ENCODE data around the gene RP2. TPM values are rescaled to one million over a fixed set of nuclear protein-coding genes. Genes with fewer than 3 reads are reported as not detected.

RP2 gene
- total and polyA plus RNA-seq, 9 of the 15 experiments (the other 6 are each of a cell fraction or from before 2014, with no cell fraction given) = 2.0 to 6.9 (median 3.5) TPM

DNA sequence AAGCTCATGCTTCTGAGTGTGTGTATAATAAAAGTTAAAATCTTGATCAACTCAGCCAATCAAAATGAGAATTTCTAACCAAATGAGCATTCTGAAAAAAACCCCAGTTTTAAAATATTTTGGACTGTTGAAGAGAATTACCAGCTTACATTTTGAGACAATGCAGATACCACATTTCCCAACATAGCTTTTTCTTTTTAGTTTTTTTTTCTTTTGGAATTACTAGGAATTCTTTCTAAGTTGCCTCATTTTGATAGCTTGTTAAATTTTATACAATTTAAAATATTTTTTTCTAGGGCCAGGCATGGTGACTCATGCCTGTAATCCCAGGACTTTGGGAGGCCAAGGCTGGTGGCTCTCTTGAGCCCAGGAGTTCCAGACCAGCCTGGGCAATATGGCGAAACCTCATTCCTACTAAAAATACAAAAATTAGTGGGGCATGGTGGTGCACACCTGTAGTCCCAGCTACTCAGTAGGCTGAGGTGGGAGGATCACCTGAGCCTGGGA lies 2.2 kb downstream of the RP2 start (continued):
- TF ChIP-seq ETV1 (tag; conservative IDR thresholded peaks at IDR 0.05; ENCODE audit: low read depth) (no peak), ZBTB1 (CRISPR knock-in tag; IDR thresholded peaks at IDR 0.05; ENCODE audit: borderline replicate concordance, low read depth) (no peak), BRD9 (IDR thresholded peaks at IDR 0.05; ENCODE audit: low read depth, partially characterized antibody) (no peak), SRSF7 (optimal IDR thresholded peaks at IDR 0.05; ENCODE audit: low read depth, low read length) (no peak), ZZZ3 (IDR thresholded peaks at IDR 0.05) (no peak), KLF6 (CRISPR knock-in tag; IDR thresholded peaks at IDR 0.05; ENCODE audit: borderline replicate concordance) (no peak), NR2F6 (CRISPR knock-in tag; IDR thresholded peaks at IDR 0.05) (no peak), ZNF146 (CRISPR knock-in tag; IDR thresholded peaks at IDR 0.05; ENCODE audit: unreplicated experiment) (no peak)
- TF ChIP-seq, protein P1, sequence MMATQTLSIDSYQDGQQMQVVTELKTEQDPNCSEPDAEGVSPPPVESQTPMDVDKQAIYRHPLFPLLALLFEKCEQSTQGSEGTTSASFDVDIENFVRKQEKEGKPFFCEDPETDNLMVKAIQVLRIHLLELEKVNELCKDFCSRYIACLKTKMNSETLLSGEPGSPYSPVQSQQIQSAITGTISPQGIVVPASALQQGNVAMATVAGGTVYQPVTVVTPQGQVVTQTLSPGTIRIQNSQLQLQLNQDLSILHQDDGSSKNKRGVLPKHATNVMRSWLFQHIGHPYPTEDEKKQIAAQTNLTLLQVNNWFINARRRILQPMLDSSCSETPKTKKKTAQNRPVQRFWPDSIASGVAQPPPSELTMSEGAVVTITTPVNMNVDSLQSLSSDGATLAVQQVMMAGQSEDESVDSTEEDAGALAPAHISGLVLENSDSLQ (IDR thresholded peaks at IDR 0.05) = no peak
- TF ChIP-seq, protein P2, sequence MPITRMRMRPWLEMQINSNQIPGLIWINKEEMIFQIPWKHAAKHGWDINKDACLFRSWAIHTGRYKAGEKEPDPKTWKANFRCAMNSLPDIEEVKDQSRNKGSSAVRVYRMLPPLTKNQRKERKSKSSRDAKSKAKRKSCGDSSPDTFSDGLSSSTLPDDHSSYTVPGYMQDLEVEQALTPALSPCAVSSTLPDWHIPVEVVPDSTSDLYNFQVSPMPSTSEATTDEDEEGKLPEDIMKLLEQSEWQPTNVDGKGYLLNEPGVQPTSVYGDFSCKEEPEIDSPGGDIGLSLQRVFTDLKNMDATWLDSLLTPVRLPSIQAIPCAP (CRISPR knock-in tag; IDR thresholded peaks at IDR 0.05; ENCODE audit: borderline replicate concordance) = no peak
- TF ChIP-seq, protein P3, sequence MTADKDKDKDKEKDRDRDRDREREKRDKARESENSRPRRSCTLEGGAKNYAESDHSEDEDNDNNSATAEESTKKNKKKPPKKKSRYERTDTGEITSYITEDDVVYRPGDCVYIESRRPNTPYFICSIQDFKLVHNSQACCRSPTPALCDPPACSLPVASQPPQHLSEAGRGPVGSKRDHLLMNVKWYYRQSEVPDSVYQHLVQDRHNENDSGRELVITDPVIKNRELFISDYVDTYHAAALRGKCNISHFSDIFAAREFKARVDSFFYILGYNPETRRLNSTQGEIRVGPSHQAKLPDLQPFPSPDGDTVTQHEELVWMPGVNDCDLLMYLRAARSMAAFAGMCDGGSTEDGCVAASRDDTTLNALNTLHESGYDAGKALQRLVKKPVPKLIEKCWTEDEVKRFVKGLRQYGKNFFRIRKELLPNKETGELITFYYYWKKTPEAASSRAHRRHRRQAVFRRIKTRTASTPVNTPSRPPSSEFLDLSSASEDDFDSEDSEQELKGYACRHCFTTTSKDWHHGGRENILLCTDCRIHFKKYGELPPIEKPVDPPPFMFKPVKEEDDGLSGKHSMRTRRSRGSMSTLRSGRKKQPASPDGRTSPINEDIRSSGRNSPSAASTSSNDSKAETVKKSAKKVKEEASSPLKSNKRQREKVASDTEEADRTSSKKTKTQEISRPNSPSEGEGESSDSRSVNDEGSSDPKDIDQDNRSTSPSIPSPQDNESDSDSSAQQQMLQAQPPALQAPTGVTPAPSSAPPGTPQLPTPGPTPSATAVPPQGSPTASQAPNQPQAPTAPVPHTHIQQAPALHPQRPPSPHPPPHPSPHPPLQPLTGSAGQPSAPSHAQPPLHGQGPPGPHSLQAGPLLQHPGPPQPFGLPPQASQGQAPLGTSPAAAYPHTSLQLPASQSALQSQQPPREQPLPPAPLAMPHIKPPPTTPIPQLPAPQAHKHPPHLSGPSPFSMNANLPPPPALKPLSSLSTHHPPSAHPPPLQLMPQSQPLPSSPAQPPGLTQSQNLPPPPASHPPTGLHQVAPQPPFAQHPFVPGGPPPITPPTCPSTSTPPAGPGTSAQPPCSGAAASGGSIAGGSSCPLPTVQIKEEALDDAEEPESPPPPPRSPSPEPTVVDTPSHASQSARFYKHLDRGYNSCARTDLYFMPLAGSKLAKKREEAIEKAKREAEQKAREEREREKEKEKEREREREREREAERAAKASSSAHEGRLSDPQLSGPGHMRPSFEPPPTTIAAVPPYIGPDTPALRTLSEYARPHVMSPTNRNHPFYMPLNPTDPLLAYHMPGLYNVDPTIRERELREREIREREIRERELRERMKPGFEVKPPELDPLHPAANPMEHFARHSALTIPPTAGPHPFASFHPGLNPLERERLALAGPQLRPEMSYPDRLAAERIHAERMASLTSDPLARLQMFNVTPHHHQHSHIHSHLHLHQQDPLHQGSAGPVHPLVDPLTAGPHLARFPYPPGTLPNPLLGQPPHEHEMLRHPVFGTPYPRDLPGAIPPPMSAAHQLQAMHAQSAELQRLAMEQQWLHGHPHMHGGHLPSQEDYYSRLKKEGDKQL (CRISPR knock-in tag; IDR thresholded peaks at IDR 0.05; ENCODE audit: borderline replicate concordance) = no peak
- TF ChIP-seq, protein P4, sequence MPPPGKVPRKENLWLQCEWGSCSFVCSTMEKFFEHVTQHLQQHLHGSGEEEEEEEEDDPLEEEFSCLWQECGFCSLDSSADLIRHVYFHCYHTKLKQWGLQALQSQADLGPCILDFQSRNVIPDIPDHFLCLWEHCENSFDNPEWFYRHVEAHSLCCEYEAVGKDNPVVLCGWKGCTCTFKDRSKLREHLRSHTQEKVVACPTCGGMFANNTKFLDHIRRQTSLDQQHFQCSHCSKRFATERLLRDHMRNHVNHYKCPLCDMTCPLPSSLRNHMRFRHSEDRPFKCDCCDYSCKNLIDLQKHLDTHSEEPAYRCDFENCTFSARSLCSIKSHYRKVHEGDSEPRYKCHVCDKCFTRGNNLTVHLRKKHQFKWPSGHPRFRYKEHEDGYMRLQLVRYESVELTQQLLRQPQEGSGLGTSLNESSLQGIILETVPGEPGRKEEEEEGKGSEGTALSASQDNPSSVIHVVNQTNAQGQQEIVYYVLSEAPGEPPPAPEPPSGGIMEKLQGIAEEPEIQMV (tag; conservative IDR thresholded peaks at IDR 0.05; ENCODE audit: low read depth) = no peak

Measured in K562 (cell line).